ENCODE results near the gene RETREG3.

- TF ChIP-seq, protein P1, sequence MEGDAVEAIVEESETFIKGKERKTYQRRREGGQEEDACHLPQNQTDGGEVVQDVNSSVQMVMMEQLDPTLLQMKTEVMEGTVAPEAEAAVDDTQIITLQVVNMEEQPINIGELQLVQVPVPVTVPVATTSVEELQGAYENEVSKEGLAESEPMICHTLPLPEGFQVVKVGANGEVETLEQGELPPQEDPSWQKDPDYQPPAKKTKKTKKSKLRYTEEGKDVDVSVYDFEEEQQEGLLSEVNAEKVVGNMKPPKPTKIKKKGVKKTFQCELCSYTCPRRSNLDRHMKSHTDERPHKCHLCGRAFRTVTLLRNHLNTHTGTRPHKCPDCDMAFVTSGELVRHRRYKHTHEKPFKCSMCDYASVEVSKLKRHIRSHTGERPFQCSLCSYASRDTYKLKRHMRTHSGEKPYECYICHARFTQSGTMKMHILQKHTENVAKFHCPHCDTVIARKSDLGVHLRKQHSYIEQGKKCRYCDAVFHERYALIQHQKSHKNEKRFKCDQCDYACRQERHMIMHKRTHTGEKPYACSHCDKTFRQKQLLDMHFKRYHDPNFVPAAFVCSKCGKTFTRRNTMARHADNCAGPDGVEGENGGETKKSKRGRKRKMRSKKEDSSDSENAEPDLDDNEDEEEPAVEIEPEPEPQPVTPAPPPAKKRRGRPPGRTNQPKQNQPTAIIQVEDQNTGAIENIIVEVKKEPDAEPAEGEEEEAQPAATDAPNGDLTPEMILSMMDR (IDR thresholded peaks at IDR 0.05): no peak
- TF ChIP-seq POLR2A (IDR thresholded peaks at IDR 0.05): no peak
These were observed 22.5 kb downstream of the RETREG3 start for GRCh38 chr17:42586514-42587230.
